ELF-1 (cell line): ENCODE results near the gene SLC2A2.

Experiments
- DNase-seq: peaks from one replicate; pipeline ENCODE4 v3.0.0-alpha.2; 2016; ENCODE audit warnings: low read depth, low spot score

Gene SLC2A2

DNA sequence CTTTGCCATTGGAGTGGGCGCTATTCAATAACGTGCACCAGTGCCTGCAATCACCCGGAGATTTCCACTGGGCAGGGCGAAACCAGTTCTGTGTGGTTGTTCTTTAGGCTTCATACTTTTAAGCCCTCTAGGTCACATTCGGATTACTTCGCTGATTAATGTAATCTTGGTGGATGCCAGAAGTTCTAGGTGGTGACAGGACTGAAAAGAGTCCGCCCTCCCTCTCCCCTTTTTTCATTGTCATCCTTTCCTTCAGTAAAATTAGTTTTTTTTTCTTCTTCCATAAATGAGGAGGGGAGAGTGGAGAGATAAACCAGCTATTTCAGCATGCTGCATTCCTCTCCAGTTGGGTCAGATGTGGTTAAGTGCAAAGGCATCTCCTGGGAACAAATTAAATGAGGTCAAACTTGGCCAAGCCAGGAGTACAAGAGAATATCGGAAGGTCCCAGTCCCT is 2.3 kb upstream of the SLC2A2 start:
- DNase-seq = no peak

DNA sequence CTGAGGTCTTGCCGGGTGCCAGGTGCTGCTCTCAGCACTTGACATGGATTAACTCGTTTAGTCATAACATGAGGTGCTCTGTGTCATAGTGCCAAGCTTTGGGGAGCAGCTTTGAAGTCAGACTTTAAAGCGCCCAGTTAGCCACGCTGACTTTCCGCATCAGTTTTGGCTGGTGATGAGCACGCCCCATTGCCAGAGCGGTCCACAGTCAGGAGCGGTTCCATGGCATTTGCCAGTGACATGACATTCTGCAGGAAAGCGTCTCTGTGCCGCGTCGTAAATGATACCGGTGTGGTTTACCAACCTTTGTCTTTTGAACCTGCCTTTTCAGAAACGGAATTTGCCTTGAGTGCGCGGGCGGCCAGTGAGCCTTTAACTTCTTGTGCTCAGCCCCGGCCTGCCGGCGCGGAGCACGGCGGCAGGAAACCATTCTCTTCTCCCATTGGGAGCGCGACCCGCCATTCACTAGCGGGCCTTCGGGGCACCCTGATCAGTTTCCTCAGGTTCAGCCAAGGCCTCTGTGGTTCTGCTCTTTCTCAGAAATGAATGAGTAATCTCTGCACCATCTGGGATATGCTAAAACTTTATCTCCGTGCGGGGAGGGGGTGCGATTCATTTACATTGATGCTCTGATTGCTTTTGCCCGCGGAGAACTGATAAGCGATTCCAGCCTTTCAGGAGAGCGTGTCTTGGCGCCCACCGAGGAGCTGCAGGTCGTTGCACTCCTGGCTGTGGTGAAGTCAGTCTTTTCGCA is 1.7 kb upstream of the SLC2A2 start:
- peak; percentile 80 for DNase-seq

- DNase-seq = no peak
These were observed 3.0 kb downstream of the SLC2A2 start for GRCh38 chr3:171023566-171023965.

DNA sequence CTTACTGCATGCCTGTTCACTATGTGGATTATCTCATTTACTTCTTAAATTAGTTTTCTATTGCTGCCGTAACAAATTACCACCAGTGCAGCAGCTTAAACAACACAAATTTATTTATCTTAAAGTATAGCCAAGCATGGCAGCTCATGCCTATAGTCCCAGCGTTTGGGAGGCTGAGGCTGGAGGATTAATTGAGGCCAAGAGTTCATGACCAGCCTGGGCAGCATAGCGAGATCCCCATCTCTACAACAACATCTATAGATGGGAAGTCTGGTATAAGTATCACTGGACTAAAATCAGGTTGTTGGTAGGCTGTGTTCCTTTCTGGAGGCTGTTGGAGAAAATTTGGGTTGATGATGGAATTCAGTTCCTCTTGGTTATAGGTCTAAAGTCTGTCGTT is 5.1 kb downstream of the SLC2A2 start:
- no peak for DNase-seq

DNA sequence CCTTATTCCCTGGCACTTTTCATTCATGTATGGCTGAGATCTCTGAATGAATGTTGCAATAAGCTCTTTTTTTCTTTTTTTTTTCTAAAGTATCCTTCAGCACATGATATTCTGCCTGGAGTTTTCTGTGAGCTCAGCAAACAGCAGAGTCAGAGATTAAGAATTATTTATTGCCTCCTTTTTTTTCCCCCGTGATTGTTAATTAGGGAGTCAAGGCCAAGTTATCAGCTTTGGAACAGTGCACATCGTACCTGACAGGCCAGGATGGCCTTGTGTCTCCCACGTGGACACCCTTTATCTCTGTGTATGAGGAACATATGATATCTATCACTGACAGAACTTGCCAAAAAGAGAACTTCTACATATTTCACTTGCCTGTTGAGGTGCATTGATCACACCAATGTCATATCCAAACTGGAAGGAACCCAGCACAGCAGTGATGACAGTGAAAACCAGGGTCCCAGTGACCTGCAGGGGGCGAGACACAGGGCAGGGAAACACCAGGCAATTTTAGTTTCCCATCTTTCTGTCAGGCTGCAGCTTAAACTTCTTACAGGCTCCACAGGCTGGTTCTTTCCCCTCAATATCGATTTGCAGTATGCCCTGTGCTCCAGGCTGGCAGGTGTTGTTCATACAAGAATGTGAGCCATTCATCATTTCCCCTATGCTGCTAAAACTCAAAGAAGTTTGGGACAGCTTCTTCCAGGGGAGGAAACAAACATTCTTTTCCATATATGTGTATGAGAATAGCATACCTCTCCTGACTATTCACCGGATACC is 8.2 kb downstream of the SLC2A2 start:
- DNase-seq = no peak

DNA sequence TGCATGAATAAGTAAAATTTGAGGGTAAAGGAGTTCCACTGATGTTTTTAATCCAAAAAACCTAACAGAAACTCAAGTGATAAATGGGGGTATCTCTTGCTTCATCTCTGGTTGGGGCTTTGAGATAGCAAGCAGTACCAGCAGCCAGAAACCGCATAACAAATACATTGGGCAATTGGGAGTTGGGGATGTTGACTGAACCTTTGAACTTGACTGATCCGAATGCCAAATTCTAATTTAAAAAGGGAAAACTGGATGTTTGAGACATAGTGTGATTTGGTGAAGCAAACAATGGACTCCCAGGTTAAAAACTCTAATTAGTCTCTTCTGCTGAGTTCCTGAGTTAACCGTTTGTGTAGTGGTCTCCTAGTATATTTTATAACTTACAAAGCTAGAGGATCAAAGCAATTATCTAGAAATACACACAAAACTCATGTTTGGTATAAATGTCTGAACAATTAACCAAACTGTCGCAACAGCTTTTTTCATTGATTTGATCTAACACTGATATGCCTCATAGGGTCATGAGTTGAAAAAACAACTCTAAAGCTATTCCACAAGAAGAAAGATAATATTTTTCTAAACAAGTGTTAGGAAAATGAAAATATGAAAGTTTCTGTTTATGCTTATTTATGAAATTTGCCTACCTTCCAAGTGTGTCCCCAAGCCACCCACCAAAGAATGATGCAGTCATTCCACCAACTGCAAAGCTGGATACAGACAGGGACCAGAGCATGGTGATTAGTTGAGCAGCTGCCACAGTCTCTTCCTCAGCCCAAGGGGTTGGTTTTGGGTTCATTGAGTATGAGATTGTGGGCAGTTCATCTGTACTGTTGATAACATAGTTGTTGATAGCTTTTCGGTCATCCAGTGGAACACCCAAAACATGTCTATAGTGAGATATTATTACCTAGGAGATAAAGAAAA is 12.4 kb downstream of the SLC2A2 start:
- no peak for DNase-seq

- DNase-seq = no peak
These were observed 14.6 kb downstream of the SLC2A2 start for GRCh38 chr3:171011873-171012336.

DNA sequence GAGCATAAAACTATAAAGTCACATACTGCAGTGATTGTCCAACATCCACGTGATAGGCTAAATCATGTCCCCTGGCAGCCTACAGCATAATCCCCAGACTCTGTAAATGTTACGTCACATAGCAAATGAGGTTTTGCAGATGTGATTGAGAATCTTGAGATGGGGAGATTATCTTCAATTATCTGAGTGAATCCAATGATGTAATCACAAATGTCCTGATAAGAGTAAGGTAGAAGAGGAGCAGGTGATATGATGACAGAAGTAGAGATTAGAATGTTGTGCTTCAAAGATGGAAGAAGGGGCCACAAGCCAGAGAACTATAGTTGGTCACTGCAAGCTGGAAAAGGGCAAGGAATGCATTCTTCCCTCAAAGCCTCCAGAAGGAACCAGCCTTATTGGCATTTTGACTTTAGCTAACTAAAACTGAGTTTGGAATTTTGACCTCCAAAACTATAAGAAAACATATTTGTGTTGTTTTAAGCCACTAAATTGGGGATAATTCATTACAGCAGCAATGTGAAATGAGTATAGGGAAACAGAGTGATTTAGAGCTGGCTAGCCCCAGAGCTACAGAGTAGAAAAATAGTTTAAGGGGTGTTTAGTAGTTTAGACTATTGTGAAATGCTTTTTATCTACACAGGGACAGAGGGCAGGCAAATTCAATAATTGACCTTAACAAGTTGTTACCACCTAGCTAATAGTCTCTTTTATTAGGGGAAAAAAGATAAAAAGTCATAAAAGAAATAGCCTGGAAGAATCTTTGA is 15.2 kb downstream of the SLC2A2 start:
- no peak for DNase-seq

- no peak for DNase-seq
These were observed 19.2 kb downstream of the SLC2A2 start for GRCh38 chr3:171007316-171007715.

DNA sequence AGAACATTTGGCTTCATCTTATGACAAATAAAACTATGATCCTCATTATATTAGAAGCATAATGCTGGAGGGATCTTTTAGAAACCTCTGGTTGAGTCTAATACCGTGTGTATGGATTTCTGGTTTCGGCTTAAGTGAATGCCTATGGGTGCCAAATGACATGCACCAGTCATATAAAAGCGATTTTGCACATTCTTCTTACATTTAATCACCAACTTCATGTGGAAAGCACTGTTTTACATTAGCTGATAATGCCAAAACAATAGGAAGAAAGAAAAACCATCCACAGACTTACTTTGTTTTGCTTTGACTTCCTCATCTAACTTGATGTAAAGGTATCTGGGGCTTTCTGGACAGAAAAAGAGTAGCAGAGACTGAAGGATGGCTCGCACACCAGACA is 20.9 kb downstream of the SLC2A2 start:
- no peak for DNase-seq

DNA sequence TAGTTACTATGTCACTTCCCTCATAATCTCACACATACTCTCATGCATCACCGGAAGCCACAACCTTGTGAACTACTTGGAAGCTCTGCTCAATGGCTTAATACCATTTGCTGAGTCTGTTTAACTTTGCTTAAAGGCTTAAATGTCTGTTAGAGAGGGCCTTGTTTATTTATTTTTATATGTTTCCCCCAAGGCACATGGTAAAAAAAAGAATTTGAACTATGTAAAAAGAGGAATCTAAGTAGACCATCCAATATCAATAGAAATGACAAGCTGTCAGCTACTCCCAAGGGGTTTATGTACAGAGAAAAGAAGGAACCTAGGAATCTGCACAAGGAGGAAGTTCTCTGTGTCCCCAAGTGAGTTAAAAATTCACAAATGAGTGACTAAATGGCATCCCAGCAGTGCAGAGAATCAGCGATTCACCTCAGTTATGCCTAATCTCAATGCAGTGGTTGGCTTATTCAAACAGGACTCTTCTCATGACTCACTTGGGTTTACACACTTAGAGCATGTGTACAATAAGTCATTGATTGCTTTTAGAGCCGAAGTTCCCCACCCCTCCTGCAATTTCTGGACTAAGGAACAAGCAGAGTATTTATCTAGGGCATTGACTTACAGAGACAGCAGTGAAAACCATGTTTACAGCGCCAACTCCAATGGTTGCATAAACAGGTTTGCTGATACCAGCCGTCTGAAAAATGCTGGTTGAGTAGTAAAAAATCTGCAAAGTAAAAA is 24.4 kb downstream of the SLC2A2 start:
- DNase-seq = no peak

DNA sequence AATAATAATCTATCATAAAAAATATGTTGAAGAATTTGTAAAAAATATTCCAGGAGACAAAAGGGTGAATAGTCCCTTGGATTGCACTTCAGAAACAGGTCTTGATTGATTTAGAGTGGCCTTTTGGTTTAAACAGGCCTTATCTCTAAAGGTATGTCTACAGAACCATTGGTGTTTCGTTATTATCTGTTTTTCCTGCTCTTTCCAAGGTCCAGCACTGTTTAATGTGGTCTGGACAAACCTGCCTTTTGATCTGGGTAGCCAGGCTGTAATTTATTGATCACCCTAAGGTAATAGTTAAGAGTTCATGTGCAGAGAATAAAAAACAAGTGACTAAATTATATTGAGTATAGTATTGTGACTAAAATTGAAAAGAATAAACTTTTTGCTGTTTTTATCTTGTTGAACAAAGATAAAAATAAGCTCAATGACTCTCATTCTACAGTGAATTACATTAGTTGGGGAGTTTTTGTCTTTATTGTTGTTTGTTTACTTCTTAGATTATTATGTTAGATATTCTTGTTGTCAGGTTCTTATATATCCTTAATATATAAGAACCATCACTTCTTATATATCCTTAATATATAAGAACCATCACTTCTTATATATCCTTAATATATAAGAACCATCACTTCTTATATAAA is 25.1 kb downstream of the SLC2A2 start:
- no peak for DNase-seq

DNA sequence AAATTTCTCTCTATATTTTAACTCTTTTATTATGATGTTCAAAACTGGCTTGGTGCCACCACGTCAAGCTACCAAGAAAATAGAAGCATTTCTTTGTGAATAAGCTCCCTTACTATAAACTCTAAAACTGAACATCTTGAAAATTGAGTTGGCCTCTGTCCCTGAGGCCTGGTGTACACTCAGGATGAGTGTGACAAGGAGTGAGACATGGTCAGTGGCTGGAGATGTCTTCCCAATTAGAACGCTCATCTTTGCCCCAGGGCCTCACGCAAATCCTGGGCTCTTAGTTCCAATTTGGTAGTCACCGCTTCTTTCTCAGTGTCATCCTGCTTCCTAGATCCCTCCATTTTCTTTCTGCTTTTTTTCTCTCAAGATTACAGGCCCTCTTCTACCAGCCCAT is 26.2 kb downstream of the SLC2A2 start:
- DNase-seq = no peak

- DNase-seq = no peak
These were observed 26.7 kb downstream of the SLC2A2 start for GRCh38 chr3:170999737-171000242.

DNA sequence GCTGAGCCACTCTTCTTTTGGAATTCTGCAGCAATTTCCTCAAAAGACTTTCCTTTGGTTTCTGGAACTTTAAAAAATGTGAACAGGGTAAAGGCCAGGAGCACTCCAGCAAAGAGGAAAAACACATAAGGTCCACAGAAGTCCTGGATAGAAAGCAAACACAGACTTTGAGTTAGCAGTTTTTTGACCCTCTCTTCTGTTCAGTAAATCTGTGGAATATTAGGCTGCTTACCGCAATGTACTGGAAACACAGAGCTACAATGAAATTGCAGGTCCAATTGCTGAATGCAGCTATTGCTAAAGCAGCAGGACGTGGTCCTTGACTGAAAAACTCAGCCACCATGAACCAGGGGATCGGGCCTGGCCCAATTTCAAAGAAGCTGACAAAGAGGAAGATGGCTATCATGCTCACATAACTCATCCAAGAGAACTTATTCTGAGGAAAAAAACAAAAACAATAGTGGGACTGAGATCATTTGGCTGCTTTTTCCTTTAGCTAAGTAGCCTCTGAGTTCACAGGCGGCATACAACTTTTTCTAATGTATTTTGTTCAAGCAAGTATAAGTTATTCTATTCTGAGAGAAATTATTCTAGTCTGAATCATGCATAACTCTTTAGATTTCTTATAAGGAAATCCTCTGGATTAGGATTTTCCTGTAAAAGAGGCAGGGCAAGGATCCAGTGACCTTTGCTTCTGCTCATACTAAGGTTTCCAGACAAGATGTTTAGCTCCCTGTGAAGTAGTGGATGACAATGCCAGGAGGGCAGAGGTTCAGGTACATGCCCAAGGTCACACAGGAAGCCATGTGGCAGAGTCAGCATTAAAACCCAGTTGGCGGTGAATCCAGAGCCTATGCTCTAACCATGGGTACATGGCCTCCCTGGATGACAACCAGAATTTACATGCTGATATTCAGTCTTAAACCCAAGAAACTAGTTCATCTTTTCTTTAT is 28.3 kb downstream of the SLC2A2 start:
- no peak for DNase-seq

DNA sequence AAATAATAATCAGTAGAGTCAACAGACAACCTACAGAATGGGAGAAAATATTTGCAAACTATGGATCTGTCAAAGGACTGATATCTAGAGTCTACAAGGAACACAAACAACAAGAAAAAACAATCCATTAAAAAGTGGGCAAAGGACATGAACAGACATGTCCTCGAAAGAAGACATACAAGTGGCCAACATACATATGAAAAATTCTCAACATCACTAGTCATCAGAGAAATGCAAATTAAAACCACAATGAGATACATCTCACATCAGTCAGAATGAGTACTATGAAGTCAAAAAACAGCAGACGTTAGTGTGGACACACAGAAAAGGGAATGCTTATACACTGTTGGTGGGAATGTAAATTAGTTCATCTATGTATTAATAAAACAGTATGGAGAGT is 33.7 kb downstream of the SLC2A2 start:
- DNase-seq = no peak

DNA sequence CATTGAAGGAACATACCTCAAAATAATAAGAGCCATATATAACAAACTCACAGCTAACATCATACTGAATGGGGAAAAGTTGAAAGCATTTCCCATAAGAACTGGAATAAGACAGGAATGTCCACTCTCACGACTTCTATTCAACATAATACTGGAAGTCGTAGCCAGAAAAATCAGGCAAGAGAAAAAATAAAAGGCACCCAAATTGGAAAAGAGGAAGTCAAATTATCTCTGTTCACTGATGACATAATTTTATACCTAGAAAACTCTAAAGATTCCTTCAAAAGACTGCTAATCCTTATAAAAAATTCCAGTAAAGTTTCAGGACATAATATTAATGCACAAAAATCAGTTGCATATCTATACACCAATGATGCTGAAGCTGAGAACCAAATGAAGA is 34.9 kb downstream of the SLC2A2 start:
- no peak for DNase-seq

- DNase-seq = no peak
These were observed 37.3 kb downstream of the SLC2A2 start for GRCh38 chr3:170989100-170989648.
